Stimulated activated memory B cell treated with anti-CD40 and anti-IgM and Interleukin-4, amounts not matched to agents 10 μg/mL and 1 μg/mL and 100 μg/mL, for 72 hours (primary cell): ENCODE measurements around the gene SHISA9.

Experiments used
- ATAC-seq: fragments of 150-1000 bp; cut with Tn5 transposase; 2 replicates; pipeline ENCODE4 v1.10.0; 2021
- H3K27ac Mint-ChIP-seq: one replicate; pipeline ENCODE4 v1.8.0; 2022; ENCODE audit warnings: mild to moderate bottlenecking, mixed read lengths
- H3K27me3 Mint-ChIP-seq: one replicate; pipeline ENCODE4 v1.8.0; 2022; ENCODE audit warnings: mixed read lengths
- H3K36me3 Mint-ChIP-seq: one replicate; pipeline ENCODE4 v1.8.0; 2022; ENCODE audit warnings: mixed read lengths
- H3K4me1 Mint-ChIP-seq: one replicate; pipeline ENCODE4 v1.8.0; 2022; ENCODE audit warnings: mixed read lengths
- H3K4me3 Mint-ChIP-seq: one replicate; pipeline ENCODE4 v1.8.0; 2022; ENCODE audit warnings: mild to moderate bottlenecking, moderate library complexity, mixed read lengths
- H3K9me3 Mint-ChIP-seq: one replicate; pipeline ENCODE4 v1.8.0; 2022; ENCODE audit warnings: mixed read lengths

SHISA9 gene

DNA sequence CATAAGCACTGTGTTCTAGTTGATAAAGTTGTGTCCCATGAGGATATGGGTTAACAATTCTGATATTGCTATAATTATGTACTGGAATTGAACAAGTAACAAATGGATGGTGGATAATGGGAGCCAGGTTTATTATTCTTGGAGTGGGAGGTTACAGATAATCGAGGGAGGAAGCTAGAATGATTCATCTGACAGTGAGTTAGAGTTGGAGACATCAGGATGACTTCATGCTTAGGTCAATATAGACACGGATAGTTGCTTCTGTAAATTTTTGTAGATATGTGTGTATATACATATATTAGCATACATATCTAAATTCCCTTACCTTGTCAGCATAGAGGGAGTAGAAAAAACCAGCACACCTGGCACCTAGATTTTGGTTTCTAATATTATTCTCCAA, 293.4 kb downstream of the SHISA9 start:
- Mint-ChIP-seq H3K27ac (no peak overlapping the region), H3K27me3 (no peaks in the 10 kb centered on the region), H3K4me3 (no peak overlapping the region), H3K36me3 (no peaks in the 10 kb centered on the region), H3K9me3 (peaks cover 5% of the 10 kb centered on the region), H3K4me1 (no peaks in the 10 kb centered on the region)
- no peak for ATAC-seq

DNA sequence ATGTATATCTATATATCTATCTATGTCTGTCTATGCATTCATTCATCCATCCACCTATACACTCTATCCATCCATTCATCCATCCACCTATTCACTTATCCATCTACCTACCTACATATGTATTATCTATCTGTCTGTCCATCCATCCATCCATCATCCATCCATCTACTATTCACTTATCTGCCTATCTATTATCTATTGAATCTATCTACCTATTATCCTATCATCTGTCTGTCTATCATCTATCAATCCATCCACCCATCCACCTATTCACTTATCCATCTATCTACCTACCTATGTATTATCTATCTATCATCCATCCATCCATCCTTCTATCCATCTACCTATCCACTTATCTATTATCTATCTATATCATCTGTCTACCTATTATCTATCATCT, 302.3 kb downstream of the SHISA9 start:
- Mint-ChIP-seq H3K27me3 (no peaks in the 10 kb centered on the region), H3K27ac (no peak overlapping the region), H3K36me3 (no peaks in the 10 kb centered on the region)

DNA sequence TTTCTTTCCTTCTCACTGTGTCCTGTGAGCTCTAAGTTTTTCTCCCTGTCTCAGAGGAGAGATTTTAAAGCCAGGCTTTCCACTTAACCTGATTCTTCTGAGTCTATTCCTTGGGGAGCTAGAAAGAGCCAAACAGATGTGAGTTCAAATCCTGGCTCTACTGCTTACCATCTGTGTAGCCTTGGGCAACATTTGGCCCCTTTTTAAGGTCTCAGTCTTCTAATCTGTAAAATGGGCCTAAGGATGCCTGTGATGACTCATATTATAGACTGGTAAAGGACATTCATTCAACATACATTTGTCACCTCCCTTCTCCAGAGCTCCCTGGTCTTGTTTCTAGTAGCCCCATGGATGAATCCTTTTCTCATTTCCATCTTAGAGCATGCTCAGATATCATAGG, 304.0 kb downstream of the SHISA9 start:
- Mint-ChIP-seq H3K4me1 (no peaks in the 10 kb centered on the region), H3K36me3 (no peaks in the 10 kb centered on the region), H3K4me3 (no peak overlapping the region), H3K27ac (no peak overlapping the region), H3K9me3 (peaks cover 5% of the 10 kb centered on the region), H3K27me3 (no peaks in the 10 kb centered on the region)
- no peak for ATAC-seq

More for the DNA sequence above, 302.3 kb downstream of the SHISA9 start:
- no peak for ATAC-seq
- Mint-ChIP-seq H3K4me3 (no peak overlapping the region), H3K9me3 (peaks cover 8% of the 10 kb centered on the region), H3K4me1 (no peaks in the 10 kb centered on the region)

DNA sequence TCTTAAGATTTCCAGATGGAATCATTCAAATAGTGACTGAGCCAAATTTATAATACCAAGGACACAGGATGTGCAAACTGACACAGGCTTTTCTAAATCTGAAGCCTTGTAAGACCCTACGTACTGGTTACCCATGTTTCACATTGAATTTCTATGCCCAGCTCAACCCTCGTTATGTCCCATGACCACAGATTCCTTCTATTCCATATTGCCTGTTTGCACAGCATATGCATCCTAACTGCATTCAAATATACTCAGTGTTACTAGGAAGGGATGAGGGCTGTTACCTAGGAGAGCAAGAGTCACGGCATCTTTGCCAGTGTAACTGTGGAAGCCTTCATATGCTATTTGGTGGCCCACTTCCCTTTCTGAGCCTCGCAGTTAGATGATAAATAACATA, 305.2 kb downstream of the SHISA9 start:
- Mint-ChIP-seq H3K27me3 (no peaks in the 10 kb centered on the region), H3K36me3 (no peaks in the 10 kb centered on the region), H3K27ac (no peak overlapping the region), H3K4me1 (no peaks in the 10 kb centered on the region), H3K9me3 (peaks cover 5% of the 10 kb centered on the region), H3K4me3 (no peak overlapping the region)
- no peak for ATAC-seq

DNA sequence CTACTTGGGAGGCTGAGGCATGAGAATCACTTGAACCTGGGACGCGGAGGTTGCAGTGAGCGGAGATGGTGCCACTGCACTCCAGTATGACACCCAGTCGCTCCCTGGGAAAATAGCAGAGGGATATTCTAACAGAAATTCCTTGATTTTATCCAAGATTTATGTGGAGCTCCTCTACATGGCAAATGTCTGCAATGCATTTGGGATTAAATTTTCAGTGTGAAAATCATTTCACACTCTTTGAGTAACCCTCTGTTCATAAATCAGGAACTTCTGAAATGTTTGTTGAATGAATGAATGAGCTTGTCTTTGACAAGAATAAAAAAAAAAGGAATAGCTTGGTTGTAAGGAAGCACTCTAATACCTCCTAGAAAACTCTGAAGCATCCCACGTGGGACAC, 305.8 kb downstream of the SHISA9 start:
- no peak overlapping the region for H3K27ac Mint-ChIP-seq
- no peaks in the 10 kb centered on the region for H3K36me3 Mint-ChIP-seq
- no peaks in the 10 kb centered on the region for H3K4me1 Mint-ChIP-seq
- no peaks in the 10 kb centered on the region for H3K27me3 Mint-ChIP-seq
- H3K9me3 Mint-ChIP-seq: peaks cover 5% of the 10 kb centered on the region
- no peak overlapping the region for H3K4me3 Mint-ChIP-seq
- no peak for ATAC-seq

DNA sequence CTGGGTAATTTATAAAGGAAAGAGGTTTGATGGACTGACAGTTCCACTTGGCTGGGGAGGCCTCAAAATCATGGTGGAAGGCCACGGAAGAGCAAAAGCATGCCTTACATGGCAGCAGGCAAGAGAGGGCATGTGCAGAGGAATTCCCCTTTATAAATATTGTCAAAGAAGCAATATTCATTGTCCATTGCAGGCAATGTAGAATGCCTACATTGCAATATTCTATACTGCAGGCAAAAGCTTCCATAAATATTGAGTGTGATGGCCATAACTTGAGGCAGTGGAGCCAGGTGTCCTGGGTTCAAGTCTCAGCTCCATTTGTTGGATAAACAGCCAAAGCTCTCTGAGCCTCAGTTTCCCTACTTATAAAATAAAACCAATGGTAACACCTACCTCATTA, 322.3 kb downstream of the SHISA9 start:
- no peaks in the 10 kb centered on the region for H3K36me3 Mint-ChIP-seq
- H3K4me3 Mint-ChIP-seq: no peak overlapping the region
- no peaks in the 10 kb centered on the region for H3K4me1 Mint-ChIP-seq
- no peaks in the 10 kb centered on the region for H3K27me3 Mint-ChIP-seq
- no peak overlapping the region for H3K27ac Mint-ChIP-seq
- peaks cover 18% of the 10 kb centered on the region for H3K9me3 Mint-ChIP-seq
- ATAC-seq: no peak

DNA sequence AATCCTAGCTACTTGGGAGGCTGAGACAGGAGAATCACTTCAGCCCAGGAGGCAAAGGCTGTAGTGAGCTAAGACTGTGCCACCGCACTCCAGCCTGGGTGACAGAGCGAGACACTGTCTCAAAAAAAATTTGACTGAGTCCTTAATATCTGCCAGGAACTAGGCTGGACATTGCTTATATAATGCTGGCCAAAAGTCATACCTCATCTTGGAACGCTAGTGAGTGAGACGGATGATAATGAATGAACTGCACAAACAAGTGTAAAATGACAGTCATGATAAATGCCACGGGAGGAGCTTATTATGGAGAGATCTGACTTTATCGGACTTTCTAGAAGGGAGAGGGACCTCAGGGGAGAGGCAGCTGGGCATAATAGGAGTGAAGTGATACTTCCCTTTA, 327.6 kb downstream of the SHISA9 start:
- Mint-ChIP-seq H3K9me3 (peaks cover 9% of the 10 kb centered on the region), H3K27me3 (no peaks in the 10 kb centered on the region), H3K4me3 (no peak overlapping the region), H3K36me3 (no peaks in the 10 kb centered on the region), H3K27ac (no peak overlapping the region), H3K4me1 (no peaks in the 10 kb centered on the region)
- ATAC-seq: no peak

DNA sequence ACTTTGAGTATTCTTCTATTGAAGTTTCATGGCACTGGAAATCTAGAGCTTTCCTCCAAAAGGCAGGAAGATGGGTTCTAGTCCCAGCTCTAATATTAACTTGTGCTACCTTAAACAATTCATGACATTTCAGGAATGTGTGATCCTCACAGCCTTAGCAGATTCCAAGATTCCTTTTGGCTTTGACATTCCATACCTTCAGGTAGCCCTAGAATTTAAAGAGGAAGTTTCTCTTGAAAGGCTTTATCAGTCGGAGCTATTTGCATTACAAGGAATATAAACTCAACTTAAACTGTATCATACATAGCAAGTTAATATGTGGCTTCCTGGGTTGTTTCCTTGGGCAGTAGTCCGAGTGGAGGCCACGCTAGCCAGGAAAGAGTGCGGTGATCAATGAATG, 330.0 kb downstream of the SHISA9 start:
- H3K4me1 Mint-ChIP-seq: no peaks in the 10 kb centered on the region
- no peaks in the 10 kb centered on the region for H3K36me3 Mint-ChIP-seq
- H3K9me3 Mint-ChIP-seq: peaks cover 10% of the 10 kb centered on the region
- no peak overlapping the region for H3K27ac Mint-ChIP-seq
- no peak for ATAC-seq
- H3K4me3 Mint-ChIP-seq: no peak overlapping the region
- no peaks in the 10 kb centered on the region for H3K27me3 Mint-ChIP-seq

DNA sequence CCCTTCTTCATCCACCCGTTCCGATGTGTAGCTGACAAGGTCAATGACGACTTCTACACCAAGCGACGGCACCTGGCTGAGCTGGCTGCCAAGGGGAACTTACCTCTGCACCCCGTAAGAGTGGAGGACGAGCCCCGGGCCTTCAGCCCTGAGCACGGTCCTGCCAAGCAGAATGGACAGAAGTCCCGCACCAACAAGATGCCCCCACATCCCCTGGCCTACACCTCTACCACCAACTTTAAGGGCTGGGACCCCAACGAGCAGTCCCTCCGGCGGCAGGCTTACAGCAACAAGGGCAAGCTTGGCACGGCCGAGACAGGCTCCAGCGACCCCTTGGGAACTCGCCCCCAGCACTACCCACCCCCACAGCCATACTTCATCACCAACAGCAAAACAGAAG, 333.6 kb downstream of the SHISA9 start:
- Mint-ChIP-seq H3K27me3 (no peaks in the 10 kb centered on the region), H3K36me3 (no peaks in the 10 kb centered on the region), H3K4me3 (no peak overlapping the region), H3K27ac (no peak overlapping the region), H3K4me1 (no peaks in the 10 kb centered on the region), H3K9me3 (peaks cover 12% of the 10 kb centered on the region)
- no peak for ATAC-seq

DNA sequence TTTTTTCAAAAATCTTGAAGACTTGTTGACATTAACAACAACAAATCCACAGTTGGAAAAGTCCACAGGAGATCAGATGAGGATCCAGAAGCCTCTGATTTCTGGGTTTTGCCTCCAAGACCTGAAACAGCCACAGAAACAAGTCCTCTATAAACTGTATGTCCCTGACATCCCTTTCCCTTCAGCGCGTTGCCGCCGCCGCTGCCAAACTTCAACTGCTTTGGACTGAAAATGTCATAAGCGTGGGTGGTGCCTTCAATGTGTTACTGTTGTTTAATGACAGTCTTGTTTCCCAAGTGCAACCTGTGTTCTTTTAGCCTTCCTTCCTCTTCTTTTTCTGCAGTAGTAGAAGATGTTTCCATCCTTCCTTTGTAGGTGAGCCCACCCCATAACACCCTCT, 334.9 kb downstream of the SHISA9 start:
- H3K4me3 Mint-ChIP-seq: no peak overlapping the region
- H3K27ac Mint-ChIP-seq: no peak overlapping the region
- H3K9me3 Mint-ChIP-seq: peaks cover 11% of the 10 kb centered on the region
- H3K27me3 Mint-ChIP-seq: no peaks in the 10 kb centered on the region
- ATAC-seq: no peak
- H3K4me1 Mint-ChIP-seq: no peaks in the 10 kb centered on the region
- H3K36me3 Mint-ChIP-seq: no peaks in the 10 kb centered on the region

DNA sequence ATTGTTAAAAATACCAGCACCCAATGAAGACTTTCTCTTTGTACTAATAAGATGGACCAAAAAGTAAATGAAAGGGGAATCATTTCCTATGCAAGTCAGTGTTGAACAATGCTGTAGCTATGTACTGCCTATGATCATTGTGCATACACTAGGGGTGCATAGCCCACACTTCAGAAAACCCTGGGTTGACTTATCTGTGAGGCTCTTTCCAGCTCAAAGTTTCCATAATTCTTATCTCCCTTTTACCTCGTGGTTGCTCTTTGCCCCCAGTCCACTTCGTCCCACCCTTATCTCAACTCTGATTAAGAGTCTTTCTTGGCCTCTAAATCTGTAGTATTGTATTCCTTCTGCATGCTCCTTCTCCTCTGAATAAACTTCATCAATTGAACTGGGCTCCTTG, 336.8 kb downstream of the SHISA9 start:
- Mint-ChIP-seq H3K4me1 (no peaks in the 10 kb centered on the region), H3K9me3 (peaks cover 11% of the 10 kb centered on the region)

DNA sequence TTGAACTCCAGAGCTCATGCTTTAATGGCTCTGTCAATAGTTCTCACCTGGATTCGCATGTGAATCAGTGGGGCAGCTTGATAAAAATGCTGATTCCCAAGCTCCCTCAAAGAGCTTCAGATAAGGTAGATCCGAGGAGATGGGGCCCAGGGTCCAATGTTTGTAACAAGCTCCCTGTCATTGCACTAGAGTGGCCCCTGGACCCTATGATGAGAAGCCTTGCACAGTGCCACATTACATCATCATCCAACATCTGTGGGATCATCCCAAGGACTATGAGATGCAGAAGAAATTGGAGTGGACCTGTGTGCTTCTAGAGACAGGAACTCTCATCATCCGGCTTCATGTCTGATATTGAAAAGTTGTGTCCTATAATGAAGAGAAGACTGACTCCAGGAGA, 340.8 kb downstream of the SHISA9 start:
- H3K4me1 Mint-ChIP-seq: no peaks in the 10 kb centered on the region

More for the DNA sequence above, 336.8 kb downstream of the SHISA9 start:
- Mint-ChIP-seq H3K27me3 (no peaks in the 10 kb centered on the region), H3K36me3 (no peaks in the 10 kb centered on the region), H3K27ac (no peak overlapping the region), H3K4me3 (no peak overlapping the region)
- no peak for ATAC-seq

DNA sequence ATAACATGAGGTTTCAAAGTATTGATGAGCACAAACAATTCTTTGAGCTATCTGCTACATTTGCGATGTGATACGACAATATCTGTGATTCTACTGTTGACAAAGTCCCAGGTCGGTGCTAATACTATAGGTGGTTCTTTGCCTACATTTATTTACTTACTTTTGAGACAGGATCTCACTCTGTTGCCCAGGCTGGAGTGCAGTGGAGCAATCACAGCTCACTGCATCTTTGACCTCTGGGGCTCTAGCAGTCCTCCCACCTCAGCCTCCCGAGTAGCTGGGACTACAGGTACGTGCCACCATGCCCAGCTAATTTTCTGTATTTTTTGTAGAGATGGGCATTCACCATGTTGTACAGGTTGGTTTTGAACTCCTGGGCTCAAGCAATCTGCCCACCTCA, 343.4 kb downstream of the SHISA9 start:
- Mint-ChIP-seq H3K4me1 (no peaks in the 10 kb centered on the region), H3K36me3 (no peaks in the 10 kb centered on the region), H3K27ac (no peak overlapping the region), H3K4me3 (no peak overlapping the region), H3K27me3 (no peaks in the 10 kb centered on the region), H3K9me3 (peaks cover 3% of the 10 kb centered on the region)
- ATAC-seq: no peak

More for the DNA sequence above, 340.8 kb downstream of the SHISA9 start:
- ATAC-seq: no peak
- H3K27ac Mint-ChIP-seq: no peak overlapping the region
- no peaks in the 10 kb centered on the region for H3K36me3 Mint-ChIP-seq
- no peaks in the 10 kb centered on the region for H3K27me3 Mint-ChIP-seq
- H3K4me3 Mint-ChIP-seq: no peak overlapping the region
- H3K9me3 Mint-ChIP-seq: peaks cover 3% of the 10 kb centered on the region

DNA sequence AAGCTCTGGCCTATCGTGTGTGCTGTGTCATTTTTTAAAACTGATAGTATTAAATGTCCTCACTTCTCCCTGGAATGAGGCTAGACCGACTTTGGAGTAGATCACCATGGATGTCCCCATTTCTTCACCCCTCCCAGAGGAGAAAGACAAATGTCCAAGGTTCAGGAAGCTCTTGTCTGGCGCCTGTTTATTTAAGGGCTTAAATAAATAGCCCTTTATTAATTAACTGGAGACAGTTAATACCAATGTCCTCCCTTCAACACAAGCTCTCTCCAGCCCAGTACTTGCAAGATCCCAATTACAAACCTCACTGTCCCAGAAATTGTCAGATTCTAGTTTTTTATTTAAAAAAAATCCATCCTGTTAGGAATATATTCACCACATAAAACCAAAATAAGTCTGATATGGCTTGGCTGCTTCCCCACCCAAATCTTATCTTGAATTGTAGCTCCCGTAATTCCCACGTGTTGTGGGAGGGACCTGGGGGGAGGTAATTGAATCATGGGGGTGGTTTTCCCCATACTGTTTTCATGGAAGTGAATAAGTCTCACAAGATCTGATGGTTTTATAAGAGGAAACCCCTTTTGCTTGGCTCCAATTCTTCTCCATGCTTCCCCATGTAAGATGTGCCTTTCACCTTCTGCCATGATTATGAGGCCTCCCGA, 344.4 kb downstream of the SHISA9 start:
- no peaks in the 10 kb centered on the region for H3K9me3 Mint-ChIP-seq
- H3K27ac Mint-ChIP-seq: no peak overlapping the region
- H3K4me1 Mint-ChIP-seq: no peaks in the 10 kb centered on the region
- H3K4me3 Mint-ChIP-seq: no peak overlapping the region
- H3K27me3 Mint-ChIP-seq: no peaks in the 10 kb centered on the region
- H3K36me3 Mint-ChIP-seq: no peaks in the 10 kb centered on the region
- no peak for ATAC-seq

DNA sequence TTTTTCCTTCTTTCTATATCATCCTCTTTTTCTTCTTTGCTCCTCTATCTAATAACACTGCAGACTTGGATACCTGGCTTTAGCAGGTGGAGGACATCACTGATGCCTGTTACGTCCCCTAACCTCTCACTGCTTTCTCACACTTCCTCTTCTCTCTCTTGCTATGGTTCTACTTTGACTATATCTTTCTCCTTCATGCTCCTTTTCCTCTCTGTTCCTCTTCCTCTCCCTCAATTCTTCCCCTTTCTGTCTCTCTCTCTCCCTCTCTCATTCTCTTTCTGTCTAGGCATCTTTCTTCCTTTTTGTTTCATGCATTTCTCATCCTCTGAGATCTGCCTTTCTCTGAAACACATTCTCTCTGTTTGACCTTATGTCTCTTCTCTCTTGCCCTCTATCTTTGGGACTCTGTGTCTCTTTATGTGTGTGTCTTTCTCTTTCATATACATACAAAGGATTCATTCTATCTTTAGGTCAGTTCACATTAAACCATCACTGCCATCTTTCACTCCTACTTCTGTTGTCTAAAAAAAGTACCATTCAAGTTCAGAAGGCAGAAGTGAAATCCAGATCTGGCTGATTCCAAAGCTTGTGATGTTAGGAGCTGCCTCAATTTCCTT, 353.7 kb downstream of the SHISA9 start:
- Mint-ChIP-seq H3K4me3 (no peak overlapping the region), H3K27ac (no peak overlapping the region), H3K36me3 (no peaks in the 10 kb centered on the region), H3K9me3 (peaks cover 11% of the 10 kb centered on the region), H3K27me3 (no peaks in the 10 kb centered on the region), H3K4me1 (no peaks in the 10 kb centered on the region)
- no peak for ATAC-seq

DNA sequence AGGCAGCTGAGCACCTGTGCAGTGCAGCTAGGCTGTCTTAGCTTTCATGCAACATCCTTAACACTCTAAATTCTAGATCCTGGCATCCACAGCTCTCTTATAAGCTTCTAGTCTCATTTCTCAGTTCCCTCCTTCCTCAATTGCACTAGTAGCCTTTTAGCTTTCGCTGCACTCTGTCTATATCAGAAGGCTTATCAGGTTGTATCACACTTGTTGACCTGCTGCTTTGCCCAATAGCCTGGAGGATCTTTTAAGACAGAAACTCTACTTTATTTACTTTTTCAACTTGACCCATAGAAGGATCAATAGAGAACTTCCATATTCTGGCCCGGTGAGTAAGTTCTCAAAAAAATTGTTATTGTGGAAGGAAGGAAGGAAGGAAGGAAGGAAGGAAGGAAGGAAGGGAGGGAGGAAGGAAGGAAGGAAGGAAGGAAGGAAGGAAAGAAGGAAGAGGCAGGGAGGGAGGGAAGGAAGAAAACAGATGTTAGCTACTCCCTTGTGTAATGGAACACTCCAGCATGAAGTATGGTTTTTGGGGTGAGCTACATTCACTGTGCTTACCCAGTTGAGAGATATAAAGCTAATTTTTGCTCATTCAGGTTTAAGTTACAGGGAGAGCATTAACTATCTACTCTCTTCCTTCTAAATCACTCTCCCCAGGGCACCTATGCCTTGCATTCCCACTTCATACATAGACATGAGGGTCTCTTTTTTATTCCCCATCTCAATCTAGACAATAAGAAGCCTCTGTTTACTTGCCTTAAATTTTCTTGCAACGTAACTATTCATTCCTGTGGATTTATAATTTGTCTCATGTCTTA, 361.1 kb downstream of the SHISA9 start:
- Mint-ChIP-seq H3K4me1 (no peaks in the 10 kb centered on the region), H3K36me3 (no peaks in the 10 kb centered on the region), H3K9me3 (peaks cover 16% of the 10 kb centered on the region), H3K27me3 (peaks cover 16% of the 10 kb centered on the region), H3K4me3 (no peak overlapping the region), H3K27ac (no peak overlapping the region)
- ATAC-seq: no peak
